ENCODE results near the gene LHFPL2.

LHFPL2 gene

DNA sequence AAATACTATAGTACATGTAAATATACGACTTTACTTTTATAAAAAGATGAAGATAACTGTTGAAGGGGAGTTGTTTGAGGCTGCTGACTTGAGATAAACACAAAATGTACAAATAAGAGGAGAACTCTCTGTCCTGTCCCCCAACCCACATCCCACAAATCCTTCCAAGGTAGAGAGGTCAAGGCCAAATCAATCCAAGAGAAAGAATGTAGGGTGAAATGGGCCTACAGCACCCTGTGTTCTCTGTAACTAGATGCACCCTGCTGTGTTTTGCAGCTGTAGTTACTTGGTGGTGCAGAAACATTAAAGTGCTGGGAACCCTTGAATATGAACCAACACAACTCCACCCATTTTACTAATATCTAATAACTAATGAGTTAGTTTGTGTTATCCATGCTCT is 2.0 kb upstream of the LHFPL2 start:
- Histone ChIP-seq H3K27me3 (peaks cover 78% of the 10 kb centered on the region), H3K4me1 (ENCODE audit: control insufficient read depth in 1 of 2, insufficient read depth in 1 of 2, low read depth in 1 of 2, low read length in 1 of 2) (peaks cover 15 to 18% of the 10 kb centered on the region in 2 experiments), H3K36me3 (no peaks in the 10 kb centered on the region), H3K9me3 (no peaks in the 10 kb centered on the region), H3K27ac (no peak overlapping the region), H3K4me3 (ENCODE audit: low read depth in 1 of 2, low read length in 1 of 2) (no peak overlapping the region)
- TF ChIP-seq, protein P1, sequence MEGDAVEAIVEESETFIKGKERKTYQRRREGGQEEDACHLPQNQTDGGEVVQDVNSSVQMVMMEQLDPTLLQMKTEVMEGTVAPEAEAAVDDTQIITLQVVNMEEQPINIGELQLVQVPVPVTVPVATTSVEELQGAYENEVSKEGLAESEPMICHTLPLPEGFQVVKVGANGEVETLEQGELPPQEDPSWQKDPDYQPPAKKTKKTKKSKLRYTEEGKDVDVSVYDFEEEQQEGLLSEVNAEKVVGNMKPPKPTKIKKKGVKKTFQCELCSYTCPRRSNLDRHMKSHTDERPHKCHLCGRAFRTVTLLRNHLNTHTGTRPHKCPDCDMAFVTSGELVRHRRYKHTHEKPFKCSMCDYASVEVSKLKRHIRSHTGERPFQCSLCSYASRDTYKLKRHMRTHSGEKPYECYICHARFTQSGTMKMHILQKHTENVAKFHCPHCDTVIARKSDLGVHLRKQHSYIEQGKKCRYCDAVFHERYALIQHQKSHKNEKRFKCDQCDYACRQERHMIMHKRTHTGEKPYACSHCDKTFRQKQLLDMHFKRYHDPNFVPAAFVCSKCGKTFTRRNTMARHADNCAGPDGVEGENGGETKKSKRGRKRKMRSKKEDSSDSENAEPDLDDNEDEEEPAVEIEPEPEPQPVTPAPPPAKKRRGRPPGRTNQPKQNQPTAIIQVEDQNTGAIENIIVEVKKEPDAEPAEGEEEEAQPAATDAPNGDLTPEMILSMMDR (IDR thresholded peaks at IDR 0.05): no peak

DNA sequence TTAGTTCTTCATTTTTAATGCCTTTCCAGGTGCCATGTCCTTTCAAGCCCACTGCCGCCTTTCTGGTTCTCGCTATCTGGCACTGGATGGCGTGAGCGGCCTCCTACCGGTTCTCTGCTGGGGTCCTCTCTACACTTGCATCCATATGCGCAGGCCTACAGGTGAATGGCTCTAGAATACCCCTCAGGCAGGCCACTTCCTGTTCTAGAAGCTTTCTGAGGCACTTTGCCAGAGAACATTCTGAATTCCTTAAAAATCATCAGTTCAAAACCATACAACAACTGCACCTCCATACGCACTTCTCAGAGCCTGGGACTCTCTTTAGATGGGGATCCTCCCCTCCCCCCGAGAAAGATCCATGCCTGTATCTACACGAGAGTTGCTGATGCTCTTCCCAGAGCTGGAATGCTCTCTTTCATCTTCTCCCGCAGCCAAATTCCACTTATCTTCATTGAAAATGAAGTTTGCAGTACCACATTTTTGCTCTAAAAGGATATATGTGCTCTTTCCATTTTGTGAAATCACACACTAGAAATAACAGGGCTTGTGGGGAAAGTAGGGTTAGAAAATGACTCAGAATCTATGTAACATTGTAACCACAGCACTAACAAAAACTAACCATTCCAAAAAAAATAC is 1.4 kb upstream of the LHFPL2 start:
- H3K4me3 ChIP-seq (ENCODE audit: low read depth in 1 of 2, low read length in 1 of 2): no peak overlapping the region

DNA sequence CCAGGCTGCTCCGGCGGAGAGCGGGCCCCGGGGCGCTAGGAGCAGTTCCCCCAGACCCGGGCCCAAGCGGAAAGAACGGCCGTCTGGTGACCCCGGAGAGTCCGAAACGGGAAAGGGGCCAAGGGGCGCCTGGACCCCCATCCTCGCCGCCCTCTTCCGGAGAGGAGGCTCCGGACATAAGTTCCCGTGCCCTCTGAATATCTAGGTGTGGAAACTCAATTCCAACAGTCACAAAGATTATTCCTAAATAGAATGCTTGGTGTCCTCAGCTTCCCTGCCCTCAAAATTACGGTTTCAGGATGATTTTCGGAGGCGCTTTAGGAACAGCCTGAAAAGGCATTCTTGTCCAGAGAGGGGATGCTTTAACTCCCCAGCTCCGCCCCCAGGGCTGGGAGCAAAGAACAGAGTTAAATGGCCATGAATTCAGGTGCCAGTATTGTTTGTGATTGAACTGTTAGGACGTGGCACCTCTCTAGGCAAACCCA is 681 bp upstream of the LHFPL2 start:
- Histone ChIP-seq H3K9me3 (no peaks in the 10 kb centered on the region), H3K4me1 (ENCODE audit: control insufficient read depth in 1 of 2, insufficient read depth in 1 of 2, low read depth in 1 of 2, low read length in 1 of 2) (peaks cover 15 to 18% of the 10 kb centered on the region in 2 experiments), H3K27me3 (peaks cover 91% of the 10 kb centered on the region), H3K27ac (no peak overlapping the region), H3K36me3 (no peaks in the 10 kb centered on the region), H3K4me3 (ENCODE audit: low read depth in 1 of 2, low read length in 1 of 2) (peak overlapping the region; percentile 34 to 62)
- TF ChIP-seq, protein P1 (IDR thresholded peaks at IDR 0.05): no peak

More for the DNA sequence above, 1.4 kb upstream of the LHFPL2 start:
- peaks cover 83% of the 10 kb centered on the region for H3K27me3 ChIP-seq
- H3K4me1 ChIP-seq (ENCODE audit: control insufficient read depth in 1 of 2, insufficient read depth in 1 of 2, low read depth in 1 of 2, low read length in 1 of 2): peaks cover 15 to 18% of the 10 kb centered on the region in 2 experiments
- TF ChIP-seq, protein P1 (IDR thresholded peaks at IDR 0.05): no peak
- H3K36me3 ChIP-seq: no peaks in the 10 kb centered on the region
- no peaks in the 10 kb centered on the region for H3K9me3 ChIP-seq
- H3K27ac ChIP-seq: no peak overlapping the region

DNA sequence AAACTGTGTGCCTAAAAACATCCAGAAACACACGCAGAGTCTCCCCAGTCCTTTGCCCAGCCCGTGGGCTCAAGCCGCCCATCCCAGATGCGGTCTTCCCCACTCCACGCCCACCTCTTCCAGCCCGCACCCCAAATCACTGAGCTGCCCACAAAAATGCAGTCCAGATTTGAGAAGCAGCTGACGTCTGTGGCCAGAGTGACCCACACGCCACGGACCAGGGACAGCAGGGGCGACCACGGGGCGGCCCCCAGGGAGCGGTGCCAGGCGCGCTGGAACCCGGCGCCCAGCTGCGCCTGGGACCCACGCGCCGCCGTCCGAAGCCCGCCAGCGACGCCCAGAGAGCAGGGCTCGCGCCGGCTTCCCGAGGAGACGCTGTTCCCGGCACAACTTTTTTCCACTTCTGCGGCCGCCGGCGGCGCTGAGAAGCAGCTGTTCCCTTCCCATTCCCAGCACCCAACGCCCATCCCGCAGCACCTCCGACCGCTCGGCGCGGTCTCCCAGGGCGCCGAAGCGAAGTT is 674 bp downstream of the LHFPL2 start:
- peaks cover 89% of the 10 kb centered on the region for H3K27me3 ChIP-seq
- no peaks in the 10 kb centered on the region for H3K36me3 ChIP-seq
- TF ChIP-seq, protein P1 (IDR thresholded peaks at IDR 0.05): no peak
- H3K4me3 ChIP-seq (ENCODE audit: low read depth in 1 of 2, low read length in 1 of 2): peak overlapping the region; percentile 56 to 62
- H3K4me1 ChIP-seq (ENCODE audit: control insufficient read depth in 1 of 2, insufficient read depth in 1 of 2, low read depth in 1 of 2, low read length in 1 of 2): peaks cover 15 to 18% of the 10 kb centered on the region in 2 experiments
- no peaks in the 10 kb centered on the region for H3K9me3 ChIP-seq
- no peak overlapping the region for H3K27ac ChIP-seq

DNA sequence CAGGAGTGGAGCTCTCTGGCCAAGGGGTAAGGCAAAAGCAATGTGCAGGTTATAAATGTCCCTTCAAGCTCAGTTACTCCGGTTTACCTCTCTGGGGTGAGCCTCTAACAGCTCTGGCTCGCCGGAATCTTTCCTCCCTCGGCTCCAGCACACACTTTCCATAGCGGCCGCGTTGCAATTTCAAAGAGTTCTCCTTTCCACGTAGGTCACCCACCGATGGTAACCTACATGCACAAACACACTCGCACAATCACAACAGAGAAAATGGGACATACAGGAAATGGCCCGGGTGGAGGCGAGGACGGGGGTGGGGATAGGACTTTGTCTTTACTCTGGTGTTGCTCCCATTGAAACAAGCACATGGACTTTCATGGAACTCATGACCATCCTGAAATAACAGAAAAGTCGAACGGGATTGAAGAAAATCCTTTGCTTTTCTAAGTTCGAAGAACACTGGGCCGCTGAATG is 1.2 kb downstream of the LHFPL2 start:
- Histone ChIP-seq H3K27ac (no peak overlapping the region), H3K4me1 (ENCODE audit: control insufficient read depth in 1 of 2, insufficient read depth in 1 of 2, low read depth in 1 of 2, low read length in 1 of 2) (peaks cover 15 to 18% of the 10 kb centered on the region in 2 experiments), H3K27me3 (peaks cover 86% of the 10 kb centered on the region), H3K9me3 (no peaks in the 10 kb centered on the region), H3K36me3 (no peaks in the 10 kb centered on the region), H3K4me3 (ENCODE audit: low read depth in 1 of 2, low read length in 1 of 2) (peak overlapping the region; percentile 56 to 62)
- TF ChIP-seq, protein P1 (IDR thresholded peaks at IDR 0.05): no peak
